GM23248 (cell line): ENCODE measurements around the gene NHLRC4. TPM values are rescaled to one million over a fixed set of nuclear protein-coding genes. Genes with fewer than 3 reads are reported as not detected.

Source experiments
- DNase-seq: peaks from one replicate; pipeline ENCODE4 v3.0.0-alpha.2; 2015
- H2AFZ ChIP-seq: fragments of 200-600 bp; sonication (generic); 2 replicates; pipeline ENCODE4 v1.6.1; 2016; ENCODE audit warnings: antibody characterized with exemption
- H3F3A ChIP-seq: fragments of 200-600 bp; sonication (generic); 2 replicates; pipeline ENCODE4 v1.6.1; 2016; ENCODE audit warnings: mild to moderate bottlenecking, antibody characterized with exemption, mixed run types; ENCODE audit not compliant: insufficient read depth
- H3K27ac ChIP-seq: fragments of 200-600 bp; sonication (generic); 2 replicates; pipeline ENCODE4 v1.5.1; 2016; ENCODE audit warnings: mild to moderate bottlenecking
- H3K27me3 ChIP-seq: fragments of 200-600 bp; sonication (generic); replicated peaks from 2 replicates; pipeline ENCODE4 v1.6.1; 2016; ENCODE audit warnings: mild to moderate bottlenecking; ENCODE audit not compliant: insufficient read depth
- H3K36me3 ChIP-seq: fragments of 200-600 bp; sonication (generic); 2 replicates; pipeline ENCODE4 v1.6.1; 2016; ENCODE audit warnings: low read depth, mild to moderate bottlenecking
- H3K4me1 ChIP-seq: fragments of 200-600 bp; sonication (generic); 2 replicates; pipeline ENCODE4 v1.6.1; 2016; ENCODE audit warnings: mild to moderate bottlenecking; ENCODE audit not compliant: insufficient read depth
- H3K4me2 ChIP-seq: fragments of 200-600 bp; sonication (generic); one replicate; pipeline ENCODE4 v1.6.1; 2016; ENCODE audit warnings: mild to moderate bottlenecking; ENCODE audit not compliant: unreplicated experiment
- H3K4me3 ChIP-seq: fragments of 200-600 bp; sonication (generic); 2 replicates; pipeline ENCODE4 v1.5.1; 2016; ENCODE audit warnings: mild to moderate bottlenecking
- H3K79me2 ChIP-seq: fragments of 200-600 bp; sonication (generic); 2 replicates; pipeline ENCODE4 v1.6.1; 2016; ENCODE audit warnings: mild to moderate bottlenecking; ENCODE audit not compliant: insufficient read depth
- H3K9ac ChIP-seq: fragments of 200-600 bp; sonication (generic); 2 replicates; pipeline ENCODE4 v1.6.1; 2016; ENCODE audit warnings: mild to moderate bottlenecking
- H3K9me2 ChIP-seq: fragments of 200-600 bp; sonication (generic); 2 replicates; pipeline ENCODE4 v1.6.1; 2016; ENCODE audit warnings: mixed run types, mild to moderate bottlenecking, moderate library complexity; ENCODE audit not compliant: insufficient read depth
- H3K9me3 ChIP-seq: fragments of 200-600 bp; sonication (generic); one replicate; pipeline ENCODE4 v1.6.1; 2017; ENCODE audit warnings: low read depth
- H4K20me1 ChIP-seq: fragments of 200-600 bp; sonication (generic); 2 replicates; pipeline ENCODE4 v1.6.0; 2016; ENCODE audit not compliant: insufficient read depth
- EZH2 ChIP-seq: fragments of 200-600 bp; sonication (generic); IDR thresholded peaks from 2 replicates; pipeline ENCODE4 v1.6.1; 2018; ENCODE audit warnings: antibody characterized with exemption, mild to moderate bottlenecking; ENCODE audit not compliant: insufficient read depth, poor library complexity, severe bottlenecking
- EZH2phosphoT487 ChIP-seq: fragments of 200-600 bp; sonication (generic); IDR thresholded peaks from 2 replicates; pipeline ENCODE4 v1.6.1; 2018; ENCODE audit warnings: antibody characterized with exemption, moderate library complexity, mild to moderate bottlenecking, low read depth; ENCODE audit not compliant: insufficient read depth
- WGBS, 2 experiments: methylation state at CpG; one replicate each; pipeline ENCODE4 v1.1.6; 2015 to 2017; ENCODE audit warnings: low lambda C conversion rate in 2 of 2, low coverage in 1 of 2; ENCODE audit errors: missing lambda C conversion rate in 2 of 2; 5-methylcytosine and 5-hydroxymethylcytosine counted together
- in situ Hi-C: fragments of 300-500 bp; cut with MboI; formaldehyde crosslinking; loops from 2 replicates; pipeline ENCODE4 v1.15.0; 2020
- polyA plus RNA-seq: library from polyadenylated mRNA; unstranded; fragments of >200 nt; fragmentation: Nextera tagmentation; extraction: Ambion mirVana; gene quantifications from 2 replicates; pipeline ENCODE4 v1.2.1, GENCODE V29; 2016
- total RNA-seq: library from RNA; depleted of rRNA; stranded (reverse); fragments of >200 nt; shearing (Covaris generic); gene quantifications from 2 replicates; pipeline ENCODE4 v1.2.3, GENCODE V29; 2014

The NHLRC4 gene
- total and polyA plus RNA-seq, 2 experiments from 2014 or later: 0.11 to 0.20 TPM

GRCh38 chr16:534856-535445 lies 31.9 kb upstream of the NHLRC4 start:
- no peak overlapping the region for H2AFZ ChIP-seq
- peak overlapping the region; percentile 75 for H3K27ac ChIP-seq

DNA sequence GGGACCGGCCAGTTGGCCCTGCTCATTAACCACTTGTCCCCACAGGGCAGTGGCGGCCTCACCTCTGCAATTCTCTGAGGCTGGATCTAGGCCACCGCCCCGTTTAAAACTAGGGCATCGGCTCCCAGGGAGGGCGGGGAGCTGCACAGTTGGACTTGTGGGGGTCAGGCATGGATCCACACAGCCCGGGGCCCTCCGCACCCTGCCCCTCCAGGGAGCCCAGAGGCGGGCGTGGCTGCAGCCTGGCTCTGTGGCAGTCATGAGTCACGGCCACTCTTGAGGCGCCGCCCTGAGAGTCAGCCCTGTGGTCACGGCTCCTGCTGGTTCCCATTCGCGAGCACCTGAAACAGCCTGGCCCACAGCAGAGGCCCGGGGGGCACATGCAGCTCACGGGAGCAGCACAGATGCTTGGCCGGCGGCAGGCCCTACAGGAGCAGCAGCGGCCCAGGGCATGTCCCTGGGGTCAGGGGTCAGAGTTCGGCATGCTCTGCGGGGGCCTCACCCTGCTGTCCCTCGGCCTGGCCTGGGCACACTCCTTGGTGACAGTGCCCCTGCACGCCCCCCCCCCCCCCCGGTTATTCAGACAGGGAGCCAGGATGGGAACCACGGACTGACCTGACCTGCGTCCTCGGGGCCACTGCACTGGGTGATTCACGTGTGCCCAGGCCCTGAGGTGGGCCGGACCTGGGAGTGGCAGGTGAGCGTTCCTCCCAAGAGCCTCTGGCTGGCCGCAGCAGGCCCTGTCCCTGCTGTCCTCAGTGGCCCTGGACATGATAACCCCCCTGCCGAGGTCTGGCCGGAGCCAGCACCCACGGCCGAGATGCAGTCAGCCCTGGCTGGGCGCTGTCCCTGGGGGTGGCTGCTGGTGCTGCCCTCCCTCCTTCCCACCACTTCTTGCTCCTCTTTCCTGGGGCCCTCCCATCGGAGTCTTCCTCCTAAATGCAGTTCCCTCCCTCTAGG lies 31.1 kb upstream of the NHLRC4 start:
- H2AFZ ChIP-seq: no peak overlapping the region

More at GRCh38 chr16:534856-535445, 31.9 kb upstream of the NHLRC4 start:
- H3K36me3 ChIP-seq: no peaks in the 10 kb centered on the region
- H3K4me2 ChIP-seq: peak overlapping the region; percentile 59
- H3K4me1 ChIP-seq: peaks cover 8% of the 10 kb centered on the region
- H3K9me3 ChIP-seq: no peaks in the 10 kb centered on the region
- peaks cover 2% of the 10 kb centered on the region; the same call in 1 of the 2 replicates for H3F3A ChIP-seq
- WGBS, 2 experiments: 51 to 72% methylated on average over 12 to 26 of the region's 27 CpGs
- in situ Hi-C loops: no loop called here
- H3K4me3 ChIP-seq: no peak overlapping the region; the same call in 1 of the 2 replicates
- TF ChIP-seq EZH2: no peak
- no peak for TF ChIP-seq EZH2phosphoT487
- H3K9ac ChIP-seq: peak overlapping the region; percentile 73
- H3K27me3 ChIP-seq: no peaks in the 10 kb centered on the region
- no peaks in the 10 kb centered on the region for H3K9me2 ChIP-seq
- H4K20me1 ChIP-seq: no peaks in the 10 kb centered on the region
- H3K79me2 ChIP-seq: peaks cover 100% of the 10 kb centered on the region
- no peak for DNase-seq

DNA sequence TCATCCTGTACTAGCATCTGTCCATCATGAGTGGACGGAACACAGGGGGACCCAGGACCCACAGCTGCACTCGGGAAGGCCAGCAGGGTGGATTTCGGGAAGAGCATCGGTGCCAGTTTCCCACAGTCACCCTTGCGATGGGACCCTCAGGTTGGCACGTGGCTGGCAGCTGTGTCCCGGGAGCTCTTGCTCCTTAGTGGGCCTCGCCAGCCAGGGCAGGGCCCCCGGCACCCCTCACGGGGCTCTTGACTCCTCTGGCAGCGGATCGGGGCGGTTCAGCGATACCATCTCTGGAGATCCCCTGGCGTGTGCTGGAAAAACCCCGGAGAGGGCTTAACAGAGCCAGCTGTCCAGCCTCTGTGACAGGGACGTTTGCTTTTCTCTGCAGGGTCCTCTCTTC lies 30.1 kb upstream of the NHLRC4 start:
- DNase-seq: no peak
- Histone ChIP-seq H3K4me1 (peaks cover 7% of the 10 kb centered on the region), H2AFZ (no peak overlapping the region), H4K20me1 (no peaks in the 10 kb centered on the region), H3K79me2 (peaks cover 100% of the 10 kb centered on the region), H3K9ac (no peak overlapping the region), H3K9me3 (no peaks in the 10 kb centered on the region), H3K27me3 (no peaks in the 10 kb centered on the region), H3F3A (no peaks in the 10 kb centered on the region), H3K4me3 (no peak overlapping the region), H3K9me2 (no peaks in the 10 kb centered on the region), H3K4me2 (no peak overlapping the region), H3K36me3 (no peaks in the 10 kb centered on the region), H3K27ac (no peak overlapping the region)
- TF ChIP-seq EZH2phosphoT487 (no peak), EZH2 (no peak)
- 84 to 89% methylated on average over 17 of the region's 17 CpGs for WGBS, 2 experiments
- in situ Hi-C loops: no loop called here

More for the DNA sequence above, 31.1 kb upstream of the NHLRC4 start:
- WGBS, 2 experiments: 38 to 51% methylated on average over 31 to 33 of the region's 39 CpGs
- Histone ChIP-seq H3F3A (no peaks in the 10 kb centered on the region), H4K20me1 (no peaks in the 10 kb centered on the region), H3K79me2 (peaks cover 100% of the 10 kb centered on the region), H3K36me3 (no peaks in the 10 kb centered on the region), H3K9ac (peak overlapping the region; percentile 73), H3K9me2 (no peaks in the 10 kb centered on the region), H3K27ac (peak overlapping the region; percentile 75), H3K4me2 (peak overlapping the region; percentile 59), H3K4me3 (no peak overlapping the region; the same call in 1 of the 2 replicates), H3K9me3 (no peaks in the 10 kb centered on the region), H3K4me1 (peaks cover 7% of the 10 kb centered on the region), H3K27me3 (no peaks in the 10 kb centered on the region)
- peak; percentile 98 for DNase-seq
- TF ChIP-seq EZH2: no peak
- no peak for TF ChIP-seq EZH2phosphoT487
- in situ Hi-C loops: no loop called here

DNA sequence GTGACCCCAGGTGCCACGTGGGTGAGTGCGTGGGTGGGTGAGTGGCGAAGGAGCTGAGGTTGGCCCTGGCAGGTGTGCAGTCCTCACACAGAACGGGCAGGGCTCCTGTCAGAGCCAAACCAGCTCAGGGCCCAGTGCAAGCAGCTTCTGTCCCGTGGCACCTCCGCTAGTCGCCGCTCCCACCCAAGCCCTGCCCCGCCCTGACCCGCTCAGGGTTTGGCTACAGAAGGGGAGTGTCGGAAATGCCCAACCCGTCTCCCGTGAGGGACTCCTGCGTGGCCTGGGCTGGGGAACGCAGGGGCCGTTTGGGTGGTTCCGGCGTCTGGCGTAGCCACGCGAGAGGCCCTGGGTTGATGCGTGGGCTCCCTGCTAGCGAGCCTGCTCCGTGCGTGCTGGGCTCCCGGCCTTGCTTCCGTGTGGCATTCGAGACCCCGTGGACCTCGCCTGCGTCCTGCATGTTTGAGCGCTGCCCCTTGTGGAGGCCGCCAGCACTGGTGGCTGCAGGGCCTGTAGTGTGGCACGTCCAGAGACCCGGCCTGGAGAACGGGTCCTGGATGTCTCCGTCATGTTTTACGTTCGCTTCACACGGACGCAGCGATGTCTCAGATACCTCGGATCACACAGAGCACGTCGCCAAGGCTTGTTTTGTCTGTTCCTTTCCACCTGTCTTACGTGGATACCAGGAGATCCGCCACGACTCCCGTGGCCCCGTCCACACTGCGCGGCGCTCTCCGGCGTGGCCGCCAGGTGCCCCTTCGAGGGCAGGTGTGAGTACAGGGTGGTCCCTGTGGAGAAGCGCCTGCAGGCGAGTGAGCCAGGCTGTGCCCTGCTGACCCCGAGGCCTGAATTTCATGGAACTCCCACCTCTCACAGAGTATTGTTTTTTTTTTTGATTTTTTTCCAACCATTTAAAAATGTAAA lies 29.1 kb upstream of the NHLRC4 start:
- 97% methylated on average over 60 of the region's 60 CpGs for WGBS, 2 experiments
- H3K4me3 ChIP-seq: no peak overlapping the region
- H3K36me3 ChIP-seq: no peaks in the 10 kb centered on the region
- no peak overlapping the region for H3K4me2 ChIP-seq
- no peak for DNase-seq
- no peak overlapping the region for H3K9ac ChIP-seq
- H3K9me2 ChIP-seq: no peaks in the 10 kb centered on the region
- H3K27ac ChIP-seq: no peak overlapping the region
- TF ChIP-seq EZH2 (no peak), EZH2phosphoT487 (no peak)
- no peaks in the 10 kb centered on the region for H4K20me1 ChIP-seq
- peaks cover 7% of the 10 kb centered on the region for H3K4me1 ChIP-seq
- H3F3A ChIP-seq: no peaks in the 10 kb centered on the region
- no peaks in the 10 kb centered on the region for H3K27me3 ChIP-seq
- H2AFZ ChIP-seq: no peak overlapping the region
- H3K9me3 ChIP-seq: no peaks in the 10 kb centered on the region
- in situ Hi-C loops: no loop called here
- peaks cover 100% of the 10 kb centered on the region for H3K79me2 ChIP-seq
